GM20431 (cell line): ENCODE measurements around the gene UNC50.
"Not testable (repeated sequence)": the region's sequence is repeated elsewhere in the genome, so short reads cannot be mapped to it uniquely, and the experiment has no call there.

Source experiments
- in situ Hi-C: fragments of 300-500 bp; cut with MseI, MboI; formaldehyde crosslinking; loops from one replicate; pipeline ENCODE4 v1.15.0; 2020; ENCODE audit warnings: low sequenced_read_pairs; ENCODE audit not compliant: unreplicated experiment

The UNC50 gene

DNA sequence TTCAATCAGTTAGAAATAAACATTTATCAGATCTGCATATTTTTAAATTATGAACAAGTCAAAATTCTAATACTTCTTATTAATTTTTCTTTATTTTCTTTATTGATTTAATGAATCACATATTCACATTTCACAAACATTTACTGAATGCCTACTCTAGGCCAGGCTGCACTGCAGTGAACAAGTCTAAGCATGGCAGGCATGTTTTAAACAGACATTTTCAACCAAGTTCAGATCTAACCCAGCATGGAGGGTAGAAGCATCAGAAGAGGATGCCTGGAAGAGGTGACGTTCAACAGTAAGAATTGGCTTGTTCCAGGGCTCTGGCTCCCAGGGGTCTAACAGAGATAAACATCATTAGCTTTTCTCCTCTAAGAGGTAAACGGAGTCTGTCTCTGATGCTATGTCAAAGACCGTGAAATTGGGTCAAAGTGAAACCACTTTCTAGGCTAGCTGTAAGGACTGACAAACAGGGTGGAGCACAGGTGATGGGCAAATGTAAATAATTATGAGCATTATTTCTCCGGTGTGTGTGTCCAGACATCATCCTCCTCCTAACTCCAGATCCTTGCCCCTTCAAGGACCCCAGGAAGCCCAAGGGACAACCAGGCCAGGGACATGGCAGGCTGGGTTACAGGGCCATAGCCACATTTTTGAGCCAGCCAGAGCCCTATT is 50.6 kb downstream of the UNC50 start:
- in situ Hi-C loops: no loop called here

DNA sequence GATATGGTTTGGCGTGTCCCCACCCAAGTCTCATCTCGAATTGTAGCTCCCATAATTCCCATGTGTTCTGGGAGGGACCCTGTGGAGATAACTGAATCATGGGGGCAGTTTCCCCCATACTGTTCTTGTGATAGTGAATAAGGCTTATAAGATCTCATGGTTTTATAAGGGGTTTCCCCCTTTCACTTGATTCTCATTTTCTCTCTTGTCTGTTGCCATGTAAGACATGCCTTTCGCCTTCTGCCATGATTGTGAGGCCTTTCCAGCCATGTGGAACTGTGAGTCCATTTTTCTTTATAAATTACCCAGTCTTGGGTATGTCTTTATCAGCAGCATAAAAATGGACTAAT is 51.1 kb downstream of the UNC50 start:
- in situ Hi-C loops: not testable (repeated sequence)

- in situ Hi-C loops: no loop called here
Observed at GRCh38 chr2:98663511-98664090, 55.2 kb downstream of the UNC50 start.

GRCh38 chr2:98664323-98664722 is 55.9 kb downstream of the UNC50 start:
- in situ Hi-C loops: no loop called here

DNA sequence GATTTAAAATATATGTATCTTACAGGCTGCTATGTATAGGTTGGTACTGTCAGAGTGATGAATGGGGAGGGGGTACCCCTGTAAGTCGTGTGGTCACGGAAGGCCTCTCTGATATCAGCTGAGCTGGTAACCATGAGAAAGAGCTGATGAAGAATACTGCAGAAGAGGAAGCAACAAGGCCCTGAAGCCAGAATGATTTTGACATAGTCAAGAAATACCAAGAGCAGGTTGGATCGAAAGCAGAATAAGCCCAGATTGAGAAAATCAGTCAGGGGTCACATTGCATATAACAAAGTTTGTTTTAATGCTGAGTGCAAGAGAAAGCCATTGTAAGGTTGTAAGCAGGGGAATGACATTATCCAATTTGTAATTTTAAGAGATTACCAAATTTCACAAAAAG is 57.3 kb downstream of the UNC50 start:
- in situ Hi-C loops: no loop called here
